GM18508 (cell line): ENCODE results near the gene JPH3.

Experiments
- ATAC-seq: cut with Tn5 transposase; IDR thresholded peaks from one replicate; pipeline ENCODE4 v1.9.1; 2021; ENCODE audit warnings: moderate number of reproducible peaks; ENCODE audit not compliant: insufficient read depth, unreplicated experiment

JPH3 gene

DNA sequence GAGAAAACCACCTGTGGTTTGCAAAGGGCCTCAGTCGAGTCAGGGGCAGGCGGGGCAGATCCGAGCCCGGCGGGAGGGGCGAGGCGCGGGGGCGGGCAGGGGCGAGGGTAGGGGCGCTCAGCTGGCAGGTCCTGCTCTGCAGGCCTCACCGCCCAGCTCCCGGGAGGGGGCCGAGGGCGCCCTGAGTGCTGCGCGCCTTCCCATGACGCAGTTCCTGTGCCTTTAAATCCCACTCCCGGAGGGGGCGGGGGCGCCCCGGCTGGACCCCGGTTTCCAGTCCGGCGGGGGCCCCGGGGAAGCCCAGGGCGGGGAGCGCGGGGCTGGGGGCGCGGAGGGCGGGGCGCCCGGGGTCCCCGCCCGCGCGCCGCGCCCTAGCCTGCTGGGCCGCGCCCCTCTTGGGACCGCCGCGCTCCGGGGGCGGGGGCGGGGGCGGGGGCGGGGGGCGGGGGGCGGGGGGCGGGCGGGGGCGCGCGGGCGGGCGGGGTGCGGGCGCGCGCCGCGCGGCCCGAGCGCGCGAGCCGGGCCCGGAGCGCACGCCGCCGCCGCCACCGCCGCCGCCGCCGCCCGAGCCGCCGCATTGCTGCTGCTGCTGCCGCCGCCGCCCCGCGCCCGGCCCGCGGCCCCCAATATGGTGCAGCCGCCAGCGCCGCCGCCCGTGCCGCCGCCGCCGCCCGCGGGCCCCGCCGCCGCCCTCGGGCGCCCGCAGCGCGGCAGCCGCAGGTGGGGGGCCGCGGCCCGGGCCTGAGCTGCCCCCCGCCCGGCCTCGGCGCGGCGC, at the start of gene JPH3:
Gene JPH3 (plus strand): TSS at position 508 of the 775 bp plus-strand sequence. CDS start 639 bp downstream, outside the sequence.
- no peak for ATAC-seq

DNA sequence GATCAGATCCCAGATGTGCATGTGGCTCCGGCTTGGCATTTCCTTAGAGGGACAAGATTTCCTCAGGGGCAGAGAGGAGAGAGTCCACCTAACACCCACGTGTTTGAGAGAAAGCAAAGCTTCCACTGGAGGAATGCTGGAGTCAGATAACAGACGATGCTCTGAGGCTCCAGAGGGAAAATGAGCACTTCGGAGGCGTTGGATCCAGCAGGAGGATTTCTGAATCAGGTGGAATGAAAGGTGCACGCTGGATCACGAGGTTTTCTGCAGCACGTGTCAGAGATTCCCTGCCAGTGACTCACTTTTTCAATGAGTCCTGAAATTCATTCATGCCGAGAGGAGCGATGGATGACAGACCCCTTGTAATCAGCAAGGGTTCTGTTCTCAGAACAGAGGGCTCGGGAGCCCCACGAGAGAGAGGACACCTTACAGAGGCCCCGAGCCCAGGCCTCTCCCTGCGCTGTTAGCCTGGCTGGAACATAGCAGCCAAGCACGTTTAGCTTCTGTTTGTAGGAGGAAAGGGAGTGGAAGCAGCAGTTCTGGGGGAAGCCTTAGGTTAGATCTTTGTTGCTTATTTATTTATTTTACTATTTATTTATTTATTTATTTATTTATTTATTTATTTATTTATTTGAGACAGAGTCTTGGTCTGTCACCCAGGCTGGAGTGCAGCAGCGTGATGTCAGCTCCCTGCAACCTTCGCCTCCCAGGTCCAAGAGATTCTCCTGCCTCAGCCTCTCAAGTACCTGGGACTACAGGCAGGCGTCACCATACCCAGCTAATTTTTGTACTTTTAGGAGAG, 49.3 kb upstream of the JPH3 start:
- no peak for ATAC-seq

GRCh38 chr16:87554754-87555427, 47.4 kb upstream of the JPH3 start:
- no peak for ATAC-seq

- no peak for ATAC-seq
Measured at GRCh38 chr16:87555647-87556046, 46.7 kb upstream of the JPH3 start.

GRCh38 chr16:87556941-87557459, 45.3 kb upstream of the JPH3 start:
- ATAC-seq, result no peak

GRCh38 chr16:87558682-87559081, 43.6 kb upstream of the JPH3 start:
- ATAC-seq, result no peak

GRCh38 chr16:87559945-87560344, 42.4 kb upstream of the JPH3 start:
- no peak for ATAC-seq

- ATAC-seq, result no peak
Measured at GRCh38 chr16:87560428-87561199, 41.7 kb upstream of the JPH3 start.

DNA sequence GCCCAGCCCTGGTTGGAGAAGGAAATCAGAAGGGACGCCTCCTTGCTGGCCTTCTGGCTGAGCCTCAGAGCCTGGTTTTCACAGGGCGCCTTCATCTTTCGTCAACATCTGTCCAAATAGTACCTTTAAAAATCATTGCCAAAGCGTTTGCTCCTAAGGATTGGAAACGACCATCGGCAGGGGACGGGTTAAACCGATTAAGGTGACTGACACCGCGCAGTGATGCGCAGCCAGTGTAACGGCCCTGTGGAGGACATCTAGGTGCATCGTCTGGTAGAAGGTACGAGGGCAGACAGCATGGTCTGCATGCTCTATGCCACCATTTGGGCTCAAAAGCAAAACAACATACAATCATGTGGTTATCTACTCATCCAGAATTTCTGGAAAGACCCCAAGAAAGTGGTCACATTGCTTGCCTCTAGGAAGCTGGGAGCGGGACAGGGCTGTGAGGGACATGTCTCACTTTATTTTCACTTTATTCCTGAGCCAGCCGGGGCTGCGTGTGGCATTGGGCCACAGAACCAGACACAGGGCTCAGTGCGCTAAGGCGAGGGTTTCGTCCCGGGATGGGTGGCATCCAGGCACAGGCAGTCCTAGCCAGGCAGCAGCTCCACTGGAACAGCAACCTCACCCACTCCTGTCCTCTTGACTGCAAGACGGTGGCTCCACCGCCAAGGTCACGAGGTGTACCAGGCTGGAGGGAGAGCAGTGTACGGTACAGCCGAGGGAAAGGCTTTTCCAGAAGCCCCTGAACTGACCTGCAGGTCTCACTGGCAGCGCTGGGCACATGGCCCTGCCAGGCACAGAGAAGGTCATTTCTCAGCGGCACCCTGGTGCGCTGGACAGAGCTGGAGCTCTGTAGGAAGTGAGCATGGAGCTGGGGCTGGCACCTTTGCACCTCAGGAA, 40.9 kb upstream of the JPH3 start:
- ATAC-seq, result no peak

GRCh38 chr16:87562201-87562600, 40.1 kb upstream of the JPH3 start:
- ATAC-seq, result no peak

- ATAC-seq, result no peak
Measured at GRCh38 chr16:87563022-87563421, 39.3 kb upstream of the JPH3 start.

DNA sequence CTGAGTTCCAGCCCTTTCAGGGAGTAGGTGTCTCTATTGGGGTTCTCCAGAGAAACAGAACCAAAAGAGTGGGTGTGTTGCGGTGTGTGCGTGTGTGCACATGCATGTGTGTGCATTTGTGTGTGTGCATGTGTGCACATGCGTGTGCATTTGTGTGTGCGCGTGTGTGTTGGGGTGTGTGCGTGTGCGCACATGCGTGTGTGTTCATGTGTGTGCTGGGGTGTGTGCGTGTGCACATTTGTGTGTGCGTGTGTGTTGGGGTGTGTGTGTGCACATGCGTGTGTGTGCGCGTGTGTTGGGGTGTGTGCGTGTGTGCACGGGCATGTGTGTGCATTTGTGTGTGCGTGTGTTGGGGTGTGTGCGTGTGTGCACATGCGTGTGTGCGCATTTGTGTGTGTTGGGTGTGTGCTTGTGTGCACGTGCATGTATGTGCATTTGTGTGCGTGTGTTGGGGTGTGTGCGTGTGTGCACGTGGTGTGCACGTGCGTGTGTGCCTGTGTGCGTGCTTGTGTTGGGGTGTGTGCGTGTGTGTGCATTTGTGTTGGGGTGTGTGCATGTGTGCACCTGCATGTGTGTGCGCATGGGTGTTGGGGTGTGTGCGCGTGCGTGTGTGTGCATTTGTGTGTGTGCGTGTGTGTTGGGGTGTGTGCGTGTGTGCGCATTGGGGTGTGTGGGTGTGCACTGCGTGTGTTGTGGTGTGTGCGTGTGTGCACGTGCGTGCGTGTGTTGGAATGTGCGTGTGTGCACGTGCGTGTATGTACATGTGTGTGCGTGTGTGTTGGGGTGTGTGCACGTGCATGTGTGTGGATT, 38.4 kb upstream of the JPH3 start:
- no peak for ATAC-seq

DNA sequence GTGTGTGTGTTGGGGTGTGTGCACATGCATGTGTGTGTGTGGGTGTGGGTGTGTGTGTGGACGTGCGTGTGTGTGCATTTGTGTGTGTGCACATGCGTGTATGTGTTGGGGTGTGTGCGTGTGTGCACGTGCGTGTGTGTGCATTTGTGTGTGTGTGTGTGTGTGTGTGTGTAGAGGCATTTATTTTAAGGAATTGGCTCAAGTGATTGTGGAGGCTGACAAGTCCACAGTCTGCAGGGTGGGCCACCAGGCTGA, 37.9 kb upstream of the JPH3 start:
- no peak for ATAC-seq

- ATAC-seq, result no peak
Measured at GRCh38 chr16:87569601-87570571, 32.4 kb upstream of the JPH3 start.

DNA sequence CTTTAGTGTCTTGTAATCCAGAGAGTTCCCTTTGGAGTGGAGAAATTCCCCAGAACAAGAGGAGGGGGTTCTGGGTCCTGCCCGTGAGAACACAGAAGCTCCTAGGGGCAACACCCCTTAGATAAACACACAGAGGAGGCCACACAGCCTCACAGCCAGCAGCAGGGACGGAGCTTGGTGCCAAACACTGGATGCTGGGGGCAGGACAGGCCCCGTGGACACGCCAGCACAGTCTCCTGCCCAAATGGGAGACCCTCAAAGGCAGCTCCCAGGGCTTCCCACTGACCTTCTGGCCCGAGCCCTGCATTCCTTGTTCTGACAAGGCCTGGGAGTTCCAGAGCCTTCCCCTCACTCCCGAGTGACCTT, 31.8 kb upstream of the JPH3 start:
- ATAC-seq, result no peak

DNA sequence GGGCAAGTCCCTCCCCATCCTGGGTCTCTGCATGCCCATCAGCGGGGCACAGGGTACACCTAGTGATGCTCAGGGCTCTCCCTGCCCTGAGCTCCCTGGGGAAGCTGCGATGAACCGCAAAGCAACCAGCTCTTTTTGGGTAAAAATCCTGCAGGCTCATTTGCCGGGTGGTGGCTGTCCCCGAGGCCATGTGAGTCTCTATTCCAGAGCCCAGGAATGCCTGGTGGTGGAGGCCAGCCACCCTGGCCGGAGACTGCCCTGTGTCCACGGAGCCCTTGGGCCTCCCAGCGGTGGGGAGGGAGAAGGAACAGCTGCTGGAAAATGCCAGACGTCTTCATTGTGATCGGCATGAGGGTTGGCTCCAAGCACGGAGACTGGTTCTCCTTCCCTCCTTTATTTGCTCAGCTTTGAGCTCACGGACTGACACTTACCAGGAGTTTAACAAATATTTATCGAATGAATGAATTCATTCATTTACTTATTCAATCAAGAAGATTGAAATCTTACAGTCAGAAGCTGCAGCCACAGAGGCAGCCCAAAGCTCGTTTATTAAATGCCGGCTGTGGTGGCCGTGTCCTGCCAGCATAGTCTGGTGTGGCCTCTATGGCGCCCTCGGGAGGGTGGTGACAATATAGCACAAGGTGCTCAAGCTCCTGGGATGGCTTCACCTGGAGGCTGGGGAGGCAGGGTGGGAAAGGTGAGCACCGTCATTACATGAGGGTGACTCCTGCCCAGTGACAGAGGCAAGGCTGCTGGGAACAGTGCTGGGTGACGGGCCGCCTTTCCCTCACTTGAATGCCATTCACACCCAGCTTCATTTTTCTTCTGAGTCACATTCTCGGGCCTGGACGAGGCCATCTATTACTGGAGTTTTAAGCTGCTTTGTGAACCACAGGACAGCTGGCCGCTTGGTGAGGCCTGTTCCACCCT, 31.1 kb upstream of the JPH3 start:
- ATAC-seq, result no peak

- no peak for ATAC-seq
Measured at GRCh38 chr16:87571868-87572244, 30.5 kb upstream of the JPH3 start.
